OCI-LY7 (cell line): Measurements from ENCODE around the gene TRIM15. TPM values are rescaled to one million over a fixed set of nuclear protein-coding genes. Genes with fewer than 3 reads are reported as not detected.

Source experiments
- BruUV-seq: library from RNA; stranded (reverse); fragments of 400-500 nt; replicated peaks from 2 replicates; lab custom pipeline; 2021; lab: Mats Ljungman, UMichigan
- CTCF ChIA-PET: fragments of 300-600 bp; sonication (Branson Sonifier 250); formaldehyde crosslinking; loops from one replicate; lab custom pipeline; 2022; ENCODE audit warnings: antibody characterized with exemption; ENCODE audit not compliant: unreplicated experiment; lab: Charles Lee
- POLR2A ChIA-PET: fragments of 300-600 bp; sonication (Branson Sonifier 250); formaldehyde crosslinking; loops from one replicate; lab custom pipeline; 2022; ENCODE audit warnings: antibody characterized with exemption; lab: Charles Lee
- DNase-seq: peaks from one replicate; pipeline ENCODE4 v3.0.0-alpha.2; 2015; ENCODE audit warnings: low spot score
- H2AFZ ChIP-seq: fragments of 200-600 bp; sonication (generic), shearing (Covaris generic); 2 replicates; pipeline ENCODE4 v1.6.1; 2014; ENCODE audit warnings: mild to moderate bottlenecking, antibody characterized with exemption, low read length, moderate library complexity
- H3K27ac ChIP-seq: fragments of 200-600 bp; sonication (generic); 2 replicates; pipeline ENCODE4 v1.5.1; 2014; ENCODE audit warnings: mixed run types, low read depth, mild to moderate bottlenecking, moderate library complexity, low read length, inconsistent platforms; ENCODE audit not compliant: poor library complexity, severe bottlenecking
- H3K36me3 ChIP-seq: fragments of 200-600 bp; sonication (generic); 2 replicates; pipeline ENCODE4 v1.6.1; 2014; ENCODE audit warnings: mild to moderate bottlenecking, antibody characterized with exemption, low read length, moderate library complexity, mixed read lengths; ENCODE audit not compliant: insufficient read depth
- H3K4me1 ChIP-seq: fragments of 200-600 bp; sonication (generic); 2 replicates; pipeline ENCODE4 v1.5.1; 2014; ENCODE audit warnings: mild to moderate bottlenecking, low read length; ENCODE audit not compliant: insufficient read depth, poor library complexity, severe bottlenecking
- H3K4me2 ChIP-seq: fragments of 200-600 bp; sonication (generic); 2 replicates; pipeline ENCODE4 v1.6.1; 2014; ENCODE audit warnings: mild to moderate bottlenecking, low read length
- H3K4me3 ChIP-seq: fragments of 200-600 bp; sonication (generic); 2 replicates; pipeline ENCODE4 v1.5.1; 2014; ENCODE audit warnings: mild to moderate bottlenecking, low read depth, low read length; ENCODE audit not compliant: poor library complexity, severe bottlenecking
- H3K79me2 ChIP-seq: fragments of 200-600 bp; sonication (generic); 2 replicates; pipeline ENCODE4 v1.6.1; 2016; ENCODE audit warnings: low read depth, mild to moderate bottlenecking, low read length, moderate library complexity, mixed read lengths; ENCODE audit not compliant: insufficient read depth
- H3K9me2 ChIP-seq: fragments of 200-600 bp; sonication (generic); 2 replicates; pipeline ENCODE4 v1.6.1; 2016; ENCODE audit warnings: mild to moderate bottlenecking, low read length, mixed read lengths; ENCODE audit not compliant: insufficient read depth
- H3K9me3 ChIP-seq: fragments of 200-600 bp; sonication (generic); 2 replicates; pipeline ENCODE4 v1.6.1; 2014; ENCODE audit warnings: mild to moderate bottlenecking, mixed run types, low read length, mixed read lengths
- H4K20me1 ChIP-seq: fragments of 200-600 bp; sonication (generic); 2 replicates; pipeline ENCODE4 v1.6.1; 2014; ENCODE audit warnings: mild to moderate bottlenecking, antibody characterized with exemption, low read length, moderate library complexity, mixed read lengths; ENCODE audit not compliant: insufficient read depth
- EZH2phosphoT487 ChIP-seq: fragments of 200-600 bp; sonication (generic); IDR thresholded peaks from 2 replicates; pipeline ENCODE4 v1.6.1; 2018; ENCODE audit warnings: low read depth, borderline replicate concordance, mild to moderate bottlenecking, mixed run types, antibody characterized with exemption, low read length, moderate library complexity, mixed read lengths
- intact Hi-C: fragments of 100-400 bp; cut with micrococcal nuclease; formaldehyde crosslinking; loops from one replicate; pipeline ENCODE4 v1.10.0; 2022; ENCODE audit not compliant: unreplicated experiment
- total RNA-seq, 2 experiments: library from RNA; depleted of rRNA in 1 of 2; stranded (reverse); fragments of >200 nt in 1 of 2; shearing (Covaris generic) in 1 of 2; gene quantifications; 2 replicates each; pipeline ENCODE4 v1.2.3, GENCODE V29; 2014 to 2022
- TF ChIP-seq, protein P1 (sequence below): fragments of 200-600 bp; sonication (generic); conservative IDR thresholded peaks from 2 replicates; pipeline ENCODE4 v1.5.1; 2014; ENCODE audit warnings: mild to moderate bottlenecking, antibody characterized with exemption, low read length, moderate library complexity, mixed read lengths

TRIM15 gene
- total RNA-seq, 2 experiments from 2014 or later, result not detected

DNA sequence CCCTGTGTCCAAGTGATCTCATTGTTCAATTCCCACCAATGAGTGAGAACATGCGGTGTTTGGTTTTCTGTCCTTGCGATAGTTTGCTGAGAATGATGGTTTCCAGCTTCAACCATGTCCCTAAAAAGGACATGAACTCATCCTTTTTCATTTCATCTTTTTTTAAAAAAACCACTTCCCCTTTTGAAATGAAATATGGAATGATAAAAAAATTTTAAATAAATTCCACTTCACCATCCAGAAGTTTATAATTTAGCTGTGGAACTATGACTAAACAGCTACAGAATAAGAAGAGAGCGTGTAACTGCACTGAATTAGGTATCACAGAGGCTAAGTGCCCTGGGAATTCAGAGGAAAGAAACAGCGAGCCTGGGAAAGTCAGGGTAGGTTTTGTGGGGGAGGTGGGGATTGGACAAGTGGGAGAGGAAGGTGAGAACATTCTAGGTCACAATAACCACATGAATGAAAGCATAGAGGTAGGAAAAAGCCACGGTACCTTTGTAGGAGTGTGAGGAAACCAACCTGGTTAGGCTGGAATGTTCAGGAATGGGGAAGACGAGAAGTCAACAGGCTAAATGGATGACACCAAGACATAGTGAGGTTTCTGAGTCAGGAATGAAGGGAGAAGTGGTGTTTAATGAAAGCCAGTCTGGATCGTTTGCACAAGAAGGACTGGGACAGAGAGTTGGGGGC is 13.3 kb upstream of the TRIM15 start:
- Histone ChIP-seq H3K27ac (no peak overlapping the region), H3K9me2 (no peaks in the 10 kb centered on the region), H2AFZ (no peak overlapping the region), H3K4me1 (no peaks in the 10 kb centered on the region), H4K20me1 (no peaks in the 10 kb centered on the region), H3K9me3 (no peaks in the 10 kb centered on the region), H3K4me3 (no peak overlapping the region), H3K36me3 (no peaks in the 10 kb centered on the region), H3K79me2 (no peaks in the 10 kb centered on the region), H3K4me2 (no peak overlapping the region)
- ChIA-PET POLR2A (no interaction called here), CTCF (no interaction called here)
- BruUV-seq, result no TSS peak
- no peak for DNase-seq
- intact Hi-C loops, result no loop called here
- TF ChIP-seq, protein P1, sequence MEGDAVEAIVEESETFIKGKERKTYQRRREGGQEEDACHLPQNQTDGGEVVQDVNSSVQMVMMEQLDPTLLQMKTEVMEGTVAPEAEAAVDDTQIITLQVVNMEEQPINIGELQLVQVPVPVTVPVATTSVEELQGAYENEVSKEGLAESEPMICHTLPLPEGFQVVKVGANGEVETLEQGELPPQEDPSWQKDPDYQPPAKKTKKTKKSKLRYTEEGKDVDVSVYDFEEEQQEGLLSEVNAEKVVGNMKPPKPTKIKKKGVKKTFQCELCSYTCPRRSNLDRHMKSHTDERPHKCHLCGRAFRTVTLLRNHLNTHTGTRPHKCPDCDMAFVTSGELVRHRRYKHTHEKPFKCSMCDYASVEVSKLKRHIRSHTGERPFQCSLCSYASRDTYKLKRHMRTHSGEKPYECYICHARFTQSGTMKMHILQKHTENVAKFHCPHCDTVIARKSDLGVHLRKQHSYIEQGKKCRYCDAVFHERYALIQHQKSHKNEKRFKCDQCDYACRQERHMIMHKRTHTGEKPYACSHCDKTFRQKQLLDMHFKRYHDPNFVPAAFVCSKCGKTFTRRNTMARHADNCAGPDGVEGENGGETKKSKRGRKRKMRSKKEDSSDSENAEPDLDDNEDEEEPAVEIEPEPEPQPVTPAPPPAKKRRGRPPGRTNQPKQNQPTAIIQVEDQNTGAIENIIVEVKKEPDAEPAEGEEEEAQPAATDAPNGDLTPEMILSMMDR, result no peak
- no peak for TF ChIP-seq EZH2phosphoT487

DNA sequence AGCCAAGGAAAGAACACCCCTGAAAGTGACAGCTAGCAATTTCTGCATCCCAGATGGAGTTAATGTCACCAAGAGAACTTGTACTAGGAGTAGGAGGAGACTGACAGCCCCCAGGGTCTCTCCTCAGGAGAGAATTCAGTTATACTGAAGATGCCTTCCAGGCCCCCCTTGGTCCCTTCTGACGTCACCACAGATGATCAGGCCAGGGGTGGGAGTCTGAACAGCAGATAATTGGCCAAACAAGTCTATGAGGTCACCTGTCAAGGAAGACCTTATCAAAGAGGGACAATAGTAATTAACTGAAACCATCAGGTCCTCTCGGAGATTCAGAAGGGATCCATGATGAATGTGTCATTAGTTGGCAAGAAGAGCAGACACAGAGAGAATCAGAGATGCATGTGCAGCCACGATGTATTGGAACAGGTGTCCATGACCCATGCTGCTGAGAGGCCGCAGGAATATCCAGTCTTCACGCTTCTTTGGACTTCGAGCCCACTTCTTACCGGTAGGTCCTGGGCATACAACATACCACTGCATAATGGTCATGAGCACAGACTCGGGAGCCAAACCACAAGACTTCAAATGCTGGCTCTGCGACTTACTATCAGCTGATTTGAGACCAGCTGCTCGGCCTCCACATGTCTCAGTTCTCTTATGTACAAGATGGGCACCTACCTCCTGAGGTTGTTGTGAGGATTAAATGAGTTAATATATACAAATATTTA is 12.5 kb upstream of the TRIM15 start:
- H3K9me3 ChIP-seq, result no peaks in the 10 kb centered on the region
- H3K4me3 ChIP-seq, result no peak overlapping the region
- H3K36me3 ChIP-seq, result no peaks in the 10 kb centered on the region
- TF ChIP-seq, protein P1, result no peak
- TF ChIP-seq EZH2phosphoT487, result no peak
- H3K4me2 ChIP-seq, result no peak overlapping the region
- no peak overlapping the region for H3K27ac ChIP-seq
- ChIA-PET CTCF (no interaction called here), POLR2A (no interaction called here)
- BruUV-seq, result no TSS peak
- no peaks in the 10 kb centered on the region for H3K9me2 ChIP-seq
- DNase-seq, result no peak
- intact Hi-C loops, result no loop called here
- no peaks in the 10 kb centered on the region for H3K4me1 ChIP-seq
- no peaks in the 10 kb centered on the region for H4K20me1 ChIP-seq
- no peaks in the 10 kb centered on the region for H3K79me2 ChIP-seq
- no peak overlapping the region for H2AFZ ChIP-seq

DNA sequence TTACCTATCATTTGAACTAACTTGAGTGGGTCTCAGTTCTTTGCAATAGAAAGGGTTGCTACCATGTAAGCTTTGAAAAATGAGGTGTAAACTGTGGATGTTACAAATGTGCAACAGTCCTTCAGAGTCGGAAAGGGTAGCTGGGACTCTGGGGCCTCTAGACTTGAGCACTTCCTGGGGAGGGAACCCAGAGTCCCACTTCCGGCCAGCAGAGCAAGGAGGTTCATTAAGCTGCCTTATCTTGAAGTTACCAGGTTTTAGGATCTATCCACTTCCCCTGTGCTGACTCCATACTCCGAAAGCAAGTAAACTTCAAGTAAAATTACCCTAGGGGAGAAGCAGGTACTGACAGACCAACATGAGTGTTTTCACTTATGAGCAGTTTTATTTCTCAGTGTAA is 11.8 kb upstream of the TRIM15 start:
- no peaks in the 10 kb centered on the region for H4K20me1 ChIP-seq
- H3K9me2 ChIP-seq, result no peaks in the 10 kb centered on the region
- no peak for DNase-seq
- H2AFZ ChIP-seq, result no peak overlapping the region
- no peak overlapping the region for H3K27ac ChIP-seq
- H3K4me2 ChIP-seq, result no peak overlapping the region
- H3K4me3 ChIP-seq, result no peak overlapping the region
- H3K36me3 ChIP-seq, result no peaks in the 10 kb centered on the region
- CTCF ChIA-PET, result no interaction called here
- TF ChIP-seq EZH2phosphoT487, result no peak
- TF ChIP-seq, protein P1, result no peak
- H3K79me2 ChIP-seq, result no peaks in the 10 kb centered on the region
- H3K9me3 ChIP-seq, result no peaks in the 10 kb centered on the region
- intact Hi-C loops, result no loop called here
- no TSS peak for BruUV-seq
- no peaks in the 10 kb centered on the region for H3K4me1 ChIP-seq
- POLR2A ChIA-PET, result interaction anchor here (1.3 kb wide), 1 partner anchor 47 kb away, joined by 3 read pairs; no protein-coding TSS in a partner anchor
